ENCODE measurements around the gene MDGA2.
"Not testable (repeated sequence)": the region's sequence is repeated elsewhere in the genome, so short reads cannot be mapped to it uniquely, and the experiment has no call there.

The MDGA2 gene

GRCh38 chr14:47020500-47020899 is 654.9 kb downstream of the MDGA2 start:
- Histone ChIP-seq H3K4me3 (no peak overlapping the region), H3K27ac (no peak overlapping the region)

GRCh38 chr14:47012533-47013280 is 662.7 kb downstream of the MDGA2 start:
- H3K27ac ChIP-seq = no peak overlapping the region

GRCh38 chr14:47009615-47010014 is 665.8 kb downstream of the MDGA2 start:
- Histone ChIP-seq H3K27ac (no peak overlapping the region), H3K4me3 (no peak overlapping the region)

More at GRCh38 chr14:47012533-47013280, 662.7 kb downstream of the MDGA2 start:
- H3K4me3 ChIP-seq = no peak overlapping the region

- no peak overlapping the region for H3K27ac ChIP-seq
- H3K4me3 ChIP-seq = no peak overlapping the region
Observed at GRCh38 chr14:47008732-47009131, 666.7 kb downstream of the MDGA2 start.

- H3K4me3 ChIP-seq = no peak overlapping the region
- no peak overlapping the region for H3K27ac ChIP-seq
Observed at GRCh38 chr14:46999661-47000060, 675.7 kb downstream of the MDGA2 start.

- H3K4me3 ChIP-seq = no peak overlapping the region
- no peak overlapping the region for H3K27ac ChIP-seq
Observed at GRCh38 chr14:46989566-46989965, 685.8 kb downstream of the MDGA2 start.

- H3K4me3 ChIP-seq = no peak overlapping the region
- H3K27ac ChIP-seq = no peak overlapping the region
Observed at GRCh38 chr14:46988312-46988711, 687.1 kb downstream of the MDGA2 start.

- Histone ChIP-seq H3K27ac (no peak overlapping the region), H3K4me3 (no peak overlapping the region)
Observed at GRCh38 chr14:46985529-46986380, 689.6 kb downstream of the MDGA2 start.

GRCh38 chr14:46973295-46973694 is 702.1 kb downstream of the MDGA2 start:
- H3K27ac ChIP-seq = no peak overlapping the region
- H3K4me3 ChIP-seq = no peak overlapping the region

- Histone ChIP-seq H3K27ac (no peak overlapping the region), H3K4me3 (no peak overlapping the region)
Observed at GRCh38 chr14:46964378-46964777, 711.0 kb downstream of the MDGA2 start.

GRCh38 chr14:46951103-46951502 is 724.3 kb downstream of the MDGA2 start:
- no peak overlapping the region for H3K4me3 ChIP-seq
- no peak overlapping the region for H3K27ac ChIP-seq

GRCh38 chr14:46940611-46941010 is 734.8 kb downstream of the MDGA2 start:
- no peak overlapping the region for H3K27ac ChIP-seq
- no peak overlapping the region for H3K4me3 ChIP-seq

- Histone ChIP-seq H3K27ac (no peak overlapping the region), H3K4me3 (no peak overlapping the region)
Observed at GRCh38 chr14:46920542-46920941, 754.9 kb downstream of the MDGA2 start.

- not testable (repeated sequence) for H3K4me3 ChIP-seq
Observed at GRCh38 chr14:46915539-46915938, 759.9 kb downstream of the MDGA2 start.

GRCh38 chr14:46902837-46903236 is 772.6 kb downstream of the MDGA2 start:
- H3K4me3 ChIP-seq = no peak overlapping the region
- no peak overlapping the region for H3K27ac ChIP-seq

More at GRCh38 chr14:46915539-46915938, 759.9 kb downstream of the MDGA2 start:
- not testable (repeated sequence) for H3K27ac ChIP-seq

- no peak overlapping the region for H3K4me3 ChIP-seq
Observed at GRCh38 chr14:46894476-46894875, 780.9 kb downstream of the MDGA2 start.

GRCh38 chr14:46887144-46887543 is 788.3 kb downstream of the MDGA2 start:
- H3K27ac ChIP-seq = no peak overlapping the region
- no peak overlapping the region for H3K4me3 ChIP-seq

More at GRCh38 chr14:46894476-46894875, 780.9 kb downstream of the MDGA2 start:
- H3K27ac ChIP-seq = no peak overlapping the region

- no peak overlapping the region for H3K27ac ChIP-seq
- no peak overlapping the region for H3K4me3 ChIP-seq
Observed at GRCh38 chr14:46885566-46885965, 789.8 kb downstream of the MDGA2 start.

- no peak overlapping the region for H3K27ac ChIP-seq
Observed at GRCh38 chr14:46861753-46862152, 813.7 kb downstream of the MDGA2 start.

GRCh38 chr14:46840944-46841720 is 834.3 kb downstream of the MDGA2 start:
- no peak overlapping the region for H3K27ac ChIP-seq
- no peak overlapping the region for H3K4me3 ChIP-seq

More at GRCh38 chr14:46861753-46862152, 813.7 kb downstream of the MDGA2 start:
- H3K4me3 ChIP-seq = no peak overlapping the region

Data from skin epidermis (tissue), 12 donors.